A549 (cell line): ENCODE measurements around the gene RD3L. TPM values are rescaled to one million over a fixed set of nuclear protein-coding genes. Genes with fewer than 3 reads are reported as not detected.

Experiments used
- ATAC-seq, 2 experiments: fragments of 200-7000 bp in 1 of 2; fragments of >200 bp in 1 of 2; cut with Nextera tagmentation in 1 of 2; cut with Tn5 transposase in 1 of 2; 3 replicates each; pipeline versions ENCODE4 v1.8.0 to v1.9.1; 2018 to 2020; ENCODE audit warnings: mild to moderate bottlenecking in 1 of 2, moderate library complexity in 1 of 2
- CTCF ChIA-PET: fragments of 300-600 bp; sonication (Branson Sonifier 250); formaldehyde crosslinking; extraction: SDS; loops from one replicate; lab custom pipeline; 2021; ENCODE audit warnings: antibody characterized with exemption, inconsistent platforms; lab: Yijun Ruan, JAX
- POLR2A ChIA-PET: fragments of 350-600 bp; formaldehyde crosslinking; extraction: SDS; loops from one replicate; lab custom pipeline; 2021; ENCODE audit warnings: antibody characterized with exemption, inconsistent platforms; lab: Yijun Ruan, JAX
- DNase-seq, 2 experiments: peaks; one replicate each; pipeline versions ENCODE4 v3.0.0 to v3.0.0-alpha.2; 2011 to 2016; ENCODE audit warnings: low read depth in 1 of 2, low spot score in 1 of 2
- FAIRE-seq: peaks from 2 replicates; lab custom pipeline; 2011; peaks lifted over from hg19 to GRCh38; lab: Jason Lieb, UNC
- H3K27ac ChIP-seq, 2 experiments: fragments of >200 bp; sonication (Bioruptor Twin); formaldehyde crosslinking; 3 replicates each; pipeline ENCODE4 v1.5.1; 2016 to 2017
- H3K4me1 ChIP-seq: fragments of >200 bp; sonication (Bioruptor Twin); formaldehyde crosslinking; 3 replicates; pipeline ENCODE4 v1.6.1; 2016
- H3K4me2 ChIP-seq: fragments of >200 bp; sonication (Bioruptor Twin); formaldehyde crosslinking; 3 replicates; pipeline ENCODE4 v1.6.1; 2016
- H3K4me3 ChIP-seq: fragments of >200 bp; sonication (Bioruptor Twin); formaldehyde crosslinking; 3 replicates; pipeline ENCODE4 v1.5.1; 2016
- H3K9me3 ChIP-seq: fragments of >200 bp; sonication (Bioruptor Twin); formaldehyde crosslinking; 3 replicates; pipeline ENCODE4 v1.6.1; 2016
- BCL3 ChIP-seq: fragments of >200 bp; sonication (Bioruptor Twin); formaldehyde crosslinking; IDR thresholded peaks from 3 replicates; pipeline ENCODE4 v1.6.1; 2016
- BHLHE40 ChIP-seq: IDR thresholded peaks from 2 replicates; pipeline ENCODE4 v1.6.1; 2012; ENCODE audit warnings: low read depth, low read length, inconsistent platforms
- CBX8 ChIP-seq: fragments of 200-600 bp; sonication (generic); IDR thresholded peaks from 2 replicates; pipeline ENCODE4 v1.6.1; 2016
- CEBPB ChIP-seq, 2 experiments: fragments of >200 bp in 1 of 2; sonication (Bioruptor Twin) in 1 of 2; formaldehyde crosslinking in 1 of 2; IDR thresholded peaks; 2 replicates each; pipeline ENCODE4 v1.6.1; 2012 to 2016
- CHD2 ChIP-seq: fragments of 150-350 bp; IDR thresholded peaks from 2 replicates; pipeline ENCODE4 v1.6.1; 2014; ENCODE audit warnings: low read length; ENCODE audit not compliant: partially characterized antibody
- CTCF ChIP-seq: fragments of >200 bp; sonication (Bioruptor Twin); formaldehyde crosslinking; IDR thresholded peaks from 3 replicates; pipeline ENCODE4 v1.5.1; 2016
- EHF ChIP-seq: fragments of 250-450 bp; sonication (Bioruptor Pico); IDR thresholded peaks from 2 replicates; pipeline ENCODE4 v1.5.0; 2020; ENCODE audit warnings: mild to moderate bottlenecking
- EHMT2 ChIP-seq: fragments of 200-600 bp; sonication (generic); IDR thresholded peaks from 2 replicates; pipeline ENCODE4 v1.6.1; 2016; ENCODE audit warnings: antibody characterized with exemption, low read depth, mild to moderate bottlenecking, moderate library complexity
- ESRRA ChIP-seq: fragments of 150-350 bp; IDR thresholded peaks from 2 replicates; pipeline ENCODE4 v1.6.1; 2014; ENCODE audit warnings: mild to moderate bottlenecking, low read length, borderline replicate concordance
- FOSB ChIP-seq: fragments of 250-450 bp; sonication (Bioruptor Pico); IDR thresholded peaks from 2 replicates; pipeline ENCODE4 v1.5.0; 2020; ENCODE audit warnings: mild to moderate bottlenecking, moderate library complexity
- FOXS1 ChIP-seq: fragments of 250-450 bp; sonication (Bioruptor Pico); IDR thresholded peaks from 2 replicates; pipeline ENCODE4 v1.5.0; 2020; ENCODE audit warnings: mild to moderate bottlenecking, moderate library complexity
- HES2 ChIP-seq: fragments of >200 bp; sonication (Bioruptor Twin); formaldehyde crosslinking; IDR thresholded peaks from 2 replicates; pipeline ENCODE4 v1.6.1; 2016
- HEYL ChIP-seq: fragments of 250-450 bp; sonication (Bioruptor Pico); IDR thresholded peaks from 2 replicates; pipeline ENCODE4 v1.8.0; 2021; ENCODE audit warnings: mild to moderate bottlenecking, moderate library complexity
- HOXA7 ChIP-seq: fragments of 250-450 bp; sonication (Bioruptor Pico); IDR thresholded peaks from 2 replicates; pipeline ENCODE4 v1.5.0; 2020; ENCODE audit warnings: mild to moderate bottlenecking, moderate library complexity
- JUN ChIP-seq, 2 experiments: fragments of >200 bp; sonication (Bioruptor Twin); formaldehyde crosslinking; IDR thresholded peaks; 2 replicates in 1 of 2; 3 replicates in 1 of 2; pipeline ENCODE4 v1.6.1; 2016 to 2017
- KDM5A ChIP-seq: fragments of 200-600 bp; sonication (generic); IDR thresholded peaks from 2 replicates; pipeline ENCODE4 v1.6.1; 2016; ENCODE audit warnings: antibody characterized with exemption, mild to moderate bottlenecking
- MAZ ChIP-seq: fragments of 150-350 bp; IDR thresholded peaks from 2 replicates; pipeline ENCODE4 v1.6.1; 2014; ENCODE audit warnings: antibody characterized with exemption, low read depth, low read length, borderline replicate concordance
- NR3C1 ChIP-seq: fragments of >200 bp; sonication (Bioruptor Twin); formaldehyde crosslinking; IDR thresholded peaks from 3 replicates; pipeline ENCODE4 v1.6.1; 2017
- PHF8 ChIP-seq: fragments of 200-600 bp; sonication (generic); IDR thresholded peaks from 2 replicates; pipeline ENCODE4 v1.6.1; 2016; ENCODE audit warnings: low read depth, mild to moderate bottlenecking, antibody characterized with exemption, moderate library complexity, borderline replicate concordance
- POLR2A ChIP-seq: IDR thresholded peaks from 2 replicates; pipeline ENCODE4 v1.6.1; 2012; ENCODE audit warnings: mild to moderate bottlenecking, low read length
- RAD21 ChIP-seq, 2 experiments: fragments of >200 bp in 1 of 2; sonication (Bioruptor Twin) in 1 of 2; formaldehyde crosslinking in 1 of 2; IDR thresholded peaks in 1 of 2; conservative IDR thresholded peaks in 1 of 2; 2 replicates in 1 of 2; 3 replicates in 1 of 2; pipeline ENCODE4 v1.6.1; 2012 to 2018; ENCODE audit warnings: inconsistent platforms in 1 of 2
- SREBF2 ChIP-seq: fragments of 450-650 bp; IDR thresholded peaks from 2 replicates; pipeline ENCODE4 v1.6.1; 2014; ENCODE audit warnings: mild to moderate bottlenecking, moderate library complexity
- TFCP2L1 ChIP-seq: fragments of 250-450 bp; sonication (Bioruptor Pico); IDR thresholded peaks from 2 replicates; pipeline ENCODE4 v1.5.0; 2021; ENCODE audit warnings: mild to moderate bottlenecking
- TP53 ChIP-seq: fragments of 250-450 bp; sonication (Bioruptor Pico); IDR thresholded peaks from 2 replicates; pipeline ENCODE4 v1.5.0; 2021; ENCODE audit warnings: mild to moderate bottlenecking, moderate library complexity
- ZC3H11A ChIP-seq: fragments of 450-650 bp; IDR thresholded peaks from 2 replicates; pipeline ENCODE4 v1.6.1; 2014; ENCODE audit warnings: antibody characterized with exemption, mild to moderate bottlenecking
- WGBS: methylation state at CpG from one replicate; pipeline ENCODE4 v1.1.6; 2017; ENCODE audit errors: missing lambda C conversion rate; 5-methylcytosine and 5-hydroxymethylcytosine counted together
- polyA plus RNA-seq, 4 experiments: library from polyadenylated mRNA; depleted of rRNA in 3 of 4; stranded (reverse); fragments of >200 nt; fragmentation: RNase III in 1 of 4; extraction: RNeasy Plus Mini Kit Qiagen cat#74134 plus additional on column Dnase treatment in 1 of 4; gene quantifications; 2 replicates in 3 of 4; 3 replicates in 1 of 4; pipeline ENCODE4 v1.2.3, GENCODE V29; 2011 to 2017

The RD3L gene
- polyA plus RNA-seq, 2 of the 4 experiments (the other 2 are of a cell fraction): not detected

- no peak overlapping the region for H3K4me2 ChIP-seq
- ChIA-PET POLR2A (no interaction called here), CTCF (interaction anchor here (3.6 to 10.6 kb wide), 4 partner anchors 10 to 102 kb away, joined by 18 to 120 read pairs (median 70); a partner anchor contains a TSS)
- FAIRE-seq: no peak
- H3K4me3 ChIP-seq: no peak overlapping the region
- 0 out of 6 replicates have a peak overlapping the region, but pooled peaks of 1 of the 2 experiments have one; percentile 8 for H3K27ac ChIP-seq
- 94% methylated on average over 4 of the region's 4 CpGs for WGBS
- TF ChIP-seq ESRRA: no peak
- TF ChIP-seq POLR2A: no peak
- TF ChIP-seq KDM5A: no peak
- TF ChIP-seq TP53: no peak
- TF ChIP-seq HES2: no peak
- no peak for TF ChIP-seq FOXS1
- no peak for TF ChIP-seq SREBF2
- no peak for TF ChIP-seq HOXA7 (CRISPR knock-in tag)
- TF ChIP-seq EHF (CRISPR knock-in tag): no peak
- TF ChIP-seq EHMT2: no peak
- no peak for TF ChIP-seq TFCP2L1 (CRISPR knock-in tag)
- no peak for TF ChIP-seq BCL3
- TF ChIP-seq PHF8: no peak
- no peak for TF ChIP-seq FOSB
- TF ChIP-seq CBX8: no peak
- TF ChIP-seq CEBPB (IDR thresholded peaks at IDR 0.05): no peak
- no peak for TF ChIP-seq HEYL (CRISPR knock-in tag)
- TF ChIP-seq CHD2: no peak
- no peak for TF ChIP-seq NR3C1
- H3K4me1 ChIP-seq: peaks cover 3% of the 10 kb centered on the region; the same call in 1 of the 3 replicates
- H3K9me3 ChIP-seq: no peaks in the 10 kb centered on the region
- DNase-seq: no peak
- no peak for ATAC-seq
These were observed 33.7 kb downstream of the RD3L start for GRCh38 chr14:103908580-103908979.

- POLR2A ChIA-PET: no interaction called here
- H3K4me3 ChIP-seq: no peak overlapping the region
- no peak overlapping the region for H3K27ac ChIP-seq
- ATAC-seq (peak; percentile 43 to 57; a peak in 3 of 6 replicates), DNase-seq (no peak), FAIRE-seq (no peak)
- no peak overlapping the region for H3K4me2 ChIP-seq
- no peak for TF ChIP-seq SREBF2
- TF ChIP-seq ZC3H11A: no peak
- TF ChIP-seq JUN (IDR thresholded peaks at IDR 0.05): no peak
- 0 out of 5 replicates have a peak, but pooled peaks of 1 of the 2 experiments have one; percentile 23 for TF ChIP-seq RAD21 (conservative IDR thresholded peaks at IDR 0.05 in 1 of 2, IDR thresholded peaks at IDR 0.05 in 1 of 2)
- no peak for TF ChIP-seq CEBPB (IDR thresholded peaks at IDR 0.05)
- no peak for TF ChIP-seq POLR2A
- no peak for TF ChIP-seq CTCF
- TF ChIP-seq MAZ: no peak
- no peak for TF ChIP-seq BHLHE40
- H3K4me1 ChIP-seq: peaks cover 3% of the 10 kb centered on the region; the same call in 1 of the 3 replicates
- CTCF ChIA-PET: interaction anchor here (0.6 to 6.1 kb wide), 6 partner anchors 7 to 97 kb away, joined by 3 to 72 read pairs (median 4); no protein-coding TSS in a partner anchor
- H3K9me3 ChIP-seq: no peaks in the 10 kb centered on the region
- 64% methylated on average over 22 of the region's 22 CpGs for WGBS
These were observed 36.4 kb downstream of the RD3L start for GRCh38 chr14:103905842-103906456.
